Sigmoid colon (tissue), 7 donors: Measurements from ENCODE around the gene GABBR1. TPM values are rescaled to one million over a fixed set of nuclear protein-coding genes. Genes with fewer than 3 reads are reported as not detected.
"Not testable (repeated sequence)": the region's sequence is repeated elsewhere in the genome, so short reads cannot be mapped to it uniquely, and the experiment has no call there.

ENCODE experiments used
- DNase-seq: peaks from one replicate; pipeline ENCODE4 v3.0.0-alpha.2; 2019
- H3K27ac ChIP-seq, 4 donors: fragments of 200-600 bp; sonication (generic); one replicate each; pipeline ENCODE4 v1.5.1; 2016 to 2019; ENCODE audit warnings: mild to moderate bottlenecking in 1 of 4
- H3K27me3 ChIP-seq, 3 donors: fragments of 200-600 bp; sonication (generic); one replicate each; pipeline ENCODE4 v1.5.1; 2019; ENCODE audit warnings: mild to moderate bottlenecking in 1 of 3
- H3K36me3 ChIP-seq, 4 donors: fragments of 200-600 bp; sonication (generic); one replicate each; pipeline ENCODE4 v1.5.1; 2016 to 2019
- H3K4me1 ChIP-seq, 4 donors: fragments of 200-600 bp; sonication (generic); one replicate each; pipeline ENCODE4 v1.5.1; 2017 to 2019
- H3K4me3 ChIP-seq, 4 donors: fragments of 200-600 bp; sonication (generic); one replicate each; pipeline ENCODE4 v1.5.1; 2017 to 2019; ENCODE audit warnings: mild to moderate bottlenecking in 2 of 4, moderate library complexity in 1 of 4
- H3K9me3 ChIP-seq, 4 donors: fragments of 200-600 bp in 3 of 4; sonication (generic) in 3 of 4; one replicate each; pipeline versions ENCODE4 v1.5.1 to v1.6.1; 2013 to 2019
- EP300 ChIP-seq, 4 donors: sonication (generic); formaldehyde crosslinking; IDR thresholded peaks; one replicate each; pipeline ENCODE4 v1.6.1; 2017; ENCODE audit warnings: antibody characterized with exemption in 4 of 4
- POLR2A ChIP-seq, 2 donors: fragments of 450-650 bp; IDR thresholded peaks; one replicate each; pipeline ENCODE4 v1.6.1; 2016; ENCODE audit warnings: antibody characterized with exemption in 2 of 2, mild to moderate bottlenecking in 2 of 2, moderate library complexity in 2 of 2
- POLR2AphosphoS5 ChIP-seq, 4 donors: sonication (generic); formaldehyde crosslinking; IDR thresholded peaks; one replicate each; pipeline ENCODE4 v1.6.1; 2017; ENCODE audit warnings: antibody characterized with exemption in 4 of 4
- WGBS, 2 donors: extraction: QIAGEN DNeasy Blood & Tissue Kit; methylation state at CpG; one replicate each; pipeline ENCODE4 v1.1.7; 2013; 5-methylcytosine and 5-hydroxymethylcytosine counted together
- intact Hi-C: fragments of 100-400 bp; cut with DNase I; formaldehyde crosslinking; loops from one replicate; pipeline ENCODE4 v1.15.1; 2023
- polyA plus RNA-seq, 3 donors: library from polyadenylated mRNA; stranded (reverse); fragments of 200-250 nt; gene quantifications; one replicate each; pipeline ENCODE4 v1.2.3, GENCODE V29; 2013
- total RNA-seq, 4 donors: library from RNA; depleted of rRNA; stranded (reverse); fragments of >200 nt; gene quantifications; one replicate each; pipeline ENCODE4 v1.1.0, GENCODE V29; 2016
- TF ChIP-seq, protein P1 (sequence below), 4 experiments: fragments of 450-650 bp in 3 of 4; fragments of 200-600 bp in 1 of 4; IDR thresholded peaks; one replicate each; pipeline ENCODE4 v1.5.1; 2016 to 2019; ENCODE audit warnings: antibody characterized with exemption in 4 of 4, mild to moderate bottlenecking in 3 of 4, moderate library complexity in 2 of 4
- donor health status: healthy with polysubstance abuse.
- donor health status: Bipolar disorder and iron deficiency.
- donor health status: healthy.

Gene GABBR1
- total and polyA plus RNA-seq, 7 donors, result 0.92 to 73.9 (median 26.5) TPM

DNA sequence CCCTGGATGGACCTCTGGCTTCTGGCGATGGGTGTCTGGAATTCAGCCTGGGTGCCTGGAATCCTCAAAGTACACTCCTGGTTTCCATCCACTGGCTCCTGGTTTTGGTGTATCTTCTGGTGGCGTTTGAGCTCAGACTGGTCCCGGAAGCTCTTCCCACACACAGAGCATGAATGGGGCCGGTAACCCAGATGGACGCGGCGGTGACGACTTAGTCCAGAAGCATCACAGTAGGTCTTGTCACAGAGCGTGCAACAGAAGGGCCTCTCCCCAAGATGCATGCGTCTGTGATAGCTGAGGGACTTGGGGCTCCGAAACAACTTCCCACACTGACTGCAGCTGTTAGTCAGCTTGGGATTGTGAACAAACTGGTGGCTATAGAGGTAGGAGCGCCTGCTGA, 40.2 kb upstream of the GABBR1 start:
- Histone ChIP-seq H3K27ac (no peak overlapping the region), H3K4me3 (no peak overlapping the region), H3K9me3 (no peaks in the 10 kb centered on the region), H3K36me3 (no peaks in the 10 kb centered on the region), H3K4me1 (no peaks in the 10 kb centered on the region), H3K27me3 (peaks cover 0 to 24% (median 0%) of the 10 kb centered on the region in 3 donors)
- intact Hi-C loops, result no loop called here
- 93 to 97% methylated on average over 12 of the region's 12 CpGs for WGBS, 2 donors
- TF ChIP-seq, protein P1, sequence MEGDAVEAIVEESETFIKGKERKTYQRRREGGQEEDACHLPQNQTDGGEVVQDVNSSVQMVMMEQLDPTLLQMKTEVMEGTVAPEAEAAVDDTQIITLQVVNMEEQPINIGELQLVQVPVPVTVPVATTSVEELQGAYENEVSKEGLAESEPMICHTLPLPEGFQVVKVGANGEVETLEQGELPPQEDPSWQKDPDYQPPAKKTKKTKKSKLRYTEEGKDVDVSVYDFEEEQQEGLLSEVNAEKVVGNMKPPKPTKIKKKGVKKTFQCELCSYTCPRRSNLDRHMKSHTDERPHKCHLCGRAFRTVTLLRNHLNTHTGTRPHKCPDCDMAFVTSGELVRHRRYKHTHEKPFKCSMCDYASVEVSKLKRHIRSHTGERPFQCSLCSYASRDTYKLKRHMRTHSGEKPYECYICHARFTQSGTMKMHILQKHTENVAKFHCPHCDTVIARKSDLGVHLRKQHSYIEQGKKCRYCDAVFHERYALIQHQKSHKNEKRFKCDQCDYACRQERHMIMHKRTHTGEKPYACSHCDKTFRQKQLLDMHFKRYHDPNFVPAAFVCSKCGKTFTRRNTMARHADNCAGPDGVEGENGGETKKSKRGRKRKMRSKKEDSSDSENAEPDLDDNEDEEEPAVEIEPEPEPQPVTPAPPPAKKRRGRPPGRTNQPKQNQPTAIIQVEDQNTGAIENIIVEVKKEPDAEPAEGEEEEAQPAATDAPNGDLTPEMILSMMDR (IDR thresholded peaks at IDR 0.05), result no peak
- TF ChIP-seq POLR2A (IDR thresholded peaks at IDR 0.05), result no peak
- no peak for DNase-seq

DNA sequence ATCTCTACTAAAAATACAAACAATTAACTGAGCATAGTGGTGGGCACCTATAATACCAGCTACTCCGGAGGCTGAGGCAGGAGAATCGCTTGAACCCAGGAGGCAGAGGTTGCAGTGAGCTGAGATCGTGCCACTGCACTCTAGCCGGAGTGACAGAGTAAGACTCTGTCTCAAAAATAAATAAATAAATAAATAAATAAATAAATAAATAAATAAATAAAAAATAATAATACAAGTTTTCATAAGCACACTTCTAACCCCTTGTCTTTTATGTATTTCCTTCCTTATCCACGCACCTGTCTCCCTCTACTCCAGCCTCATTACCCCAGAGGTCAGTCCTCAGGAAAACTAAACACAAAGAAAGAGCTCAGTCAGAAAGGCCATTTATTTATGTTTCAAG, 39.1 kb upstream of the GABBR1 start:
- 89 to 93% methylated on average over 5 of the region's 5 CpGs for WGBS, 2 donors
- peaks cover 0 to 24% (median 0%) of the 10 kb centered on the region in 3 donors for H3K27me3 ChIP-seq
- H3K36me3 ChIP-seq, H3K9me3 ChIP-seq, intact Hi-C loops, H3K4me3 ChIP-seq, DNase-seq, H3K27ac ChIP-seq, H3K4me1 ChIP-seq: not testable (repeated sequence)

DNA sequence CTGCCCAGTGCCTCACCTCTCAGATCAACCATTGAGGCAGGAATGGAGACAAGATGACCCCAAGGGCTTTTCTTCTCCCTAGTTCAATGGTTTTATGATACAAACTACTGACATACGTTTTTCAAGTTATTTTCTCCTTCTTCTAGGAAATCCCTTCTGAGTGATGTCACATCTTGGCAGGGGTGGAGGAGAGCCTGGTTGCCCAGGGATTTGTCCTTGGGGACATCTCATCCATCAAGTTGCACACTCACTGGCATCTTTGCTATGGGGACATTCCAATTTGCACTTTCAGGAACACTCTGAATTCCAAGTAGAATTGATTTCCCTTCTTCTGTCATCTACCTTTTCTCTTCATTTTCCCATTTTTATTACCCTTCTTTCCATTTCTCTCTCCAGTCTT, 38.0 kb upstream of the GABBR1 start:
- Histone ChIP-seq H3K9me3 (no peaks in the 10 kb centered on the region), H3K27me3 (peaks cover 0 to 24% (median 0%) of the 10 kb centered on the region in 3 donors), H3K4me1 (no peaks in the 10 kb centered on the region), H3K36me3 (no peaks in the 10 kb centered on the region), H3K4me3 (no peak overlapping the region), H3K27ac (no peak overlapping the region)
- intact Hi-C loops, result no loop called here
- WGBS, 2 donors, result 18 to 54% methylated on average over 1 of the region's 1 CpG
- no peak for DNase-seq
- TF ChIP-seq POLR2A (IDR thresholded peaks at IDR 0.05) (no peak), POLR2AphosphoS5 (IDR thresholded peaks at IDR 0.05) (no peak), EP300 (IDR thresholded peaks at IDR 0.05) (no peak)
- TF ChIP-seq, protein P1 (IDR thresholded peaks at IDR 0.05), result no peak

DNA sequence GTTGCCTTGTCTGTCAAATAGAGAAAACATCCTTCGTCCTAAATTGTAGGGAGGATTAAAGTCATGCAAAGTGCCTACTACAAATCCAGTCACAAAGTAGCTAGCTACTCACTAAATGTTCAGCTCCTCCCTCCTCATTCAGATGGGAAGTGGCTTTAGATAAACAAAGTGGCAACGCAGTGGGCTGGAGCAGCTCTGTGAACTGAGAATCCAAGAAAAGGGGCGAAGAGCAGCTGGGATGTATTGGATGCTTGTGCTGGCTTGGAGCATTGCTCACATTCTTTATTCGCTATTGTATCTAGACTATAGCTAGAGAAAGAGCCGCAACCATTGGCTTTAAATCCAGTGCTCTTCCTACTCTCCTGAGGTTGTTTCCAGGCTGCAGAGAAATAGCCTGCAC, 34.2 kb upstream of the GABBR1 start:
- Histone ChIP-seq H3K36me3 (no peaks in the 10 kb centered on the region), H3K27ac (no peak overlapping the region), H3K4me3 (no peak overlapping the region), H3K27me3 (peaks cover 6 to 55% (median 7%) of the 10 kb centered on the region in 3 donors), H3K9me3 (no peaks in the 10 kb centered on the region), H3K4me1 (no peaks in the 10 kb centered on the region)
- 53 to 63% methylated on average over 5 of the region's 5 CpGs for WGBS, 2 donors
- intact Hi-C loops, result no loop called here
- no peak for DNase-seq
- TF ChIP-seq, protein P1 (IDR thresholded peaks at IDR 0.05), result no peak
- TF ChIP-seq EP300 (IDR thresholded peaks at IDR 0.05) (no peak), POLR2A (IDR thresholded peaks at IDR 0.05) (no peak), POLR2AphosphoS5 (IDR thresholded peaks at IDR 0.05) (no peak)

DNA sequence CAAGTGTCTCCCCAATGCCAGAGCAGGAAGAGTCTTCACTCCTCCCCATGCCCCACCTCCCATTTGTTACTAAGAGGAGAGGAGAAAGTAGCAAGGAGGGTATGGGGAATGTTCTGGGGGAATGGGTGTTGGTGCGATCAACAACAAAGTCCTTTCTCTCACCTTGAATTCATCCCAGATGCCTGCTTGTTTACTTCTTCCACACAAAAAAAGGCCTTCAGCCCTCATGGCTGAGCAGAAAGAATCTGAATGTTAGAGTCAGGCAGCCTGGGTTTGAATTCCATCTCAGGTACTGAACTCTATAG, 33.8 kb upstream of the GABBR1 start:
- Histone ChIP-seq H3K9me3 (no peaks in the 10 kb centered on the region), H3K36me3 (no peaks in the 10 kb centered on the region), H3K27me3 (peaks cover 6 to 59% (median 9%) of the 10 kb centered on the region in 3 donors), H3K4me1 (no peaks in the 10 kb centered on the region), H3K27ac (no peak overlapping the region), H3K4me3 (no peak overlapping the region)
- no peak for DNase-seq
- intact Hi-C loops, result no loop called here
- TF ChIP-seq POLR2AphosphoS5 (IDR thresholded peaks at IDR 0.05), result no peak
- TF ChIP-seq, protein P1 (IDR thresholded peaks at IDR 0.05), result no peak
- TF ChIP-seq EP300 (IDR thresholded peaks at IDR 0.05), result no peak
- no peak for TF ChIP-seq POLR2A (IDR thresholded peaks at IDR 0.05)
- WGBS, 2 donors, result 90 to 93% methylated on average over 1 of the region's 1 CpG
